ENCODE measurements around the gene CASP3. TPM values are rescaled to one million over a fixed set of nuclear protein-coding genes. Genes with fewer than 3 reads are reported as not detected.

Gene CASP3
- total and polyA plus RNA-seq, 12 donors, result 7.9 to 24.8 (median 13.5) TPM

- Histone ChIP-seq H3K27me3 (no peaks in the 10 kb centered on the region), H3K36me3 (peaks cover 0 to 36% (median 0%) of the 10 kb centered on the region in 9 donors), H3K27ac (peak overlapping the region in 9 of 10 donors; percentile 93 to 100 (median 98)), H3K9me3 (no peaks in the 10 kb centered on the region), H3K4me1 (peaks cover 13 to 76% (median 65%) of the 10 kb centered on the region in 9 donors), H3K4me3 (peak overlapping the region; percentile 66 to 96 (median 84))
- intact Hi-C loops (cut with DNase I), result loop anchor here in 7 of 10 donors (2.0 to 10.0 kb wide), 8 partner anchors 85 to 385 kb away; partner anchors contain the start of gene CENPU (in 4 of the 7)
- ATAC-seq (no peak), DNase-seq (no peak)
- TF ChIP-seq, protein P1, sequence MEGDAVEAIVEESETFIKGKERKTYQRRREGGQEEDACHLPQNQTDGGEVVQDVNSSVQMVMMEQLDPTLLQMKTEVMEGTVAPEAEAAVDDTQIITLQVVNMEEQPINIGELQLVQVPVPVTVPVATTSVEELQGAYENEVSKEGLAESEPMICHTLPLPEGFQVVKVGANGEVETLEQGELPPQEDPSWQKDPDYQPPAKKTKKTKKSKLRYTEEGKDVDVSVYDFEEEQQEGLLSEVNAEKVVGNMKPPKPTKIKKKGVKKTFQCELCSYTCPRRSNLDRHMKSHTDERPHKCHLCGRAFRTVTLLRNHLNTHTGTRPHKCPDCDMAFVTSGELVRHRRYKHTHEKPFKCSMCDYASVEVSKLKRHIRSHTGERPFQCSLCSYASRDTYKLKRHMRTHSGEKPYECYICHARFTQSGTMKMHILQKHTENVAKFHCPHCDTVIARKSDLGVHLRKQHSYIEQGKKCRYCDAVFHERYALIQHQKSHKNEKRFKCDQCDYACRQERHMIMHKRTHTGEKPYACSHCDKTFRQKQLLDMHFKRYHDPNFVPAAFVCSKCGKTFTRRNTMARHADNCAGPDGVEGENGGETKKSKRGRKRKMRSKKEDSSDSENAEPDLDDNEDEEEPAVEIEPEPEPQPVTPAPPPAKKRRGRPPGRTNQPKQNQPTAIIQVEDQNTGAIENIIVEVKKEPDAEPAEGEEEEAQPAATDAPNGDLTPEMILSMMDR (IDR thresholded peaks at IDR 0.05), result no peak
- WGBS, 2 donors, result 59 to 64% methylated on average over 7 of the region's 7 CpGs
Measured at GRCh38 chr4:184647266-184648053, 1.8 kb downstream of the CASP3 start.

DNA sequence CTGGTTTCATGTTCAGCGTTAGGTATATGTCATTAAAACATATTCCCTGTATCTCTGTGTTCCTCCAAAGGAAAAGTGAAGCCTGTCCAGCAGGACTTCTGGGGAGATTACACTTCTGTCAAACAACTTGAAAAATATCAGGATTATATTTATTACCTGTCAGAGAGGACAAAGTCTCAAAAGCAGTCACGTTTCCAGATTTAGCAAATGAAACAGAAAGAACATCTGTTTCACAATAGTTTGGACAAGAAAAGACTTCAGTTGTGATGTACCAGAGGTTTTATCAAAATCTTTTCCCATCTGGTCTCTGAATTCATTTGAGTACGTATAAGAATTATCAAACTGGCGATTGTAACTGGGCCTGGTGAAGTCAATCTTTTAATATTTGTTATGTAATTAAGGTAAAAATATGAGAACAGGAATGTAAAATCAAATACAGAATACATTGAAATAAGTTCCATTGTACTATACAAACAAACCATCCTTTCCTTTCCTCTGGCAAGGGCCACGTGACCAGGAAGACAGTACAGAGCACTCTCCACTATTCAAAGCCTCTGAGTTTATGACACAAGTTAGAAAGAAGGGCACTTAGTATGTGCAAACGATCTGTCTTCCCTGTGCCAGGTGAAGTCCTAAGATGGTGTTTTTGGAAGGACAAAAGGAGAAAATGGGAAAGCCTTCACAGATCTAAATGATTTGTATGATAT is 3.2 kb downstream of the CASP3 start:
- DNase-seq, result no peak
- TF ChIP-seq, protein P1 (IDR thresholded peaks at IDR 0.05), result no peak
- Histone ChIP-seq H3K36me3 (peaks cover 0 to 49% (median 0%) of the 10 kb centered on the region in 9 donors), H3K27ac (peak overlapping the region in 5 of 10 donors; percentile 33 to 100 (median 97)), H3K4me3 (no peak overlapping the region), H3K9me3 (no peaks in the 10 kb centered on the region), H3K27me3 (no peaks in the 10 kb centered on the region), H3K4me1 (peaks cover 13 to 79% (median 64%) of the 10 kb centered on the region in 9 donors)
- ATAC-seq, result no peak
- intact Hi-C loops (cut with DNase I), result loop anchor here in 7 of 10 donors (5.0 to 10.0 kb wide), 7 partner anchors 86 to 384 kb away; partner anchors contain the start of gene CENPU (in 3 of the 7)
- 52 to 63% methylated on average over 6 of the region's 6 CpGs for WGBS, 2 donors

GRCh38 chr4:184644553-184645307 is 4.5 kb downstream of the CASP3 start:
- TF ChIP-seq, protein P1 (IDR thresholded peaks at IDR 0.05), result no peak
- intact Hi-C loops (cut with DNase I), result loop anchor here in 7 of 10 donors (5.0 to 10.0 kb wide), 7 partner anchors 88 to 382 kb away; partner anchors contain the start of gene CENPU (in 3 of the 7)
- DNase-seq (no peak), ATAC-seq (no peak)
- H3K27me3 ChIP-seq, result no peaks in the 10 kb centered on the region
- 74 to 78% methylated on average over 9 of the region's 9 CpGs for WGBS, 2 donors
- H3K4me3 ChIP-seq, result no peak overlapping the region
- peaks cover 13 to 83% (median 67%) of the 10 kb centered on the region in 9 donors for H3K4me1 ChIP-seq
- peak overlapping the region in 5 of 10 donors; percentile 0 to 100 (median 59) for H3K27ac ChIP-seq
- H3K36me3 ChIP-seq, result peaks cover 0 to 59% (median 0%) of the 10 kb centered on the region in 9 donors
- no peaks in the 10 kb centered on the region for H3K9me3 ChIP-seq
